ENCODE results near the gene HYAL1. TPM values are rescaled to one million over a fixed set of nuclear protein-coding genes. Genes with fewer than 3 reads are reported as not detected.

The HYAL1 gene
- total RNA-seq, 1 donor = 2.6 TPM

- peak overlapping the region; percentile 58 for H3K4me3 ChIP-seq (ENCODE audit: low read depth, low read length)
- TF ChIP-seq CTCF (IDR thresholded peaks at IDR 0.05; ENCODE audit: insufficient read depth, low read depth, low read length) = no peak
- no peak for DNase-seq (ENCODE audit: low read depth)
Measured at GRCh38 chr3:50340147-50340447, 36.7 kb upstream of the HYAL1 start.

GRCh38 chr3:50339485-50340146, 36.2 kb upstream of the HYAL1 start:
- TF ChIP-seq CTCF (IDR thresholded peaks at IDR 0.05; ENCODE audit: insufficient read depth, low read depth, low read length) = no peak
- H3K4me3 ChIP-seq (ENCODE audit: low read depth, low read length) = peak overlapping the region; percentile 58
- peak; percentile 67 for DNase-seq (ENCODE audit: low read depth)

- DNase-seq (ENCODE audit: low read depth) = no peak
- H3K4me3 ChIP-seq (ENCODE audit: low read depth, low read length) = no peak overlapping the region
- no peak for TF ChIP-seq CTCF (IDR thresholded peaks at IDR 0.05; ENCODE audit: insufficient read depth, low read depth, low read length)
Measured at GRCh38 chr3:50338965-50339364, 35.6 kb upstream of the HYAL1 start.

GRCh38 chr3:50337175-50337861, 33.9 kb upstream of the HYAL1 start:
- no peak for TF ChIP-seq CTCF (IDR thresholded peaks at IDR 0.05; ENCODE audit: insufficient read depth, low read depth, low read length)
- DNase-seq (ENCODE audit: low read depth) = peak; percentile 100
- H3K4me3 ChIP-seq (ENCODE audit: low read depth, low read length) = peak overlapping the region; percentile 85

GRCh38 chr3:50336452-50337174, 33.2 kb upstream of the HYAL1 start:
- no peak for TF ChIP-seq CTCF (IDR thresholded peaks at IDR 0.05; ENCODE audit: insufficient read depth, low read depth, low read length)
- peak overlapping the region; percentile 85 for H3K4me3 ChIP-seq (ENCODE audit: low read depth, low read length)
- no peak for DNase-seq (ENCODE audit: low read depth)

- DNase-seq (ENCODE audit: low read depth) = peak; percentile 53
- H3K4me3 ChIP-seq (ENCODE audit: low read depth, low read length) = peak overlapping the region; percentile 10
- no peak for TF ChIP-seq CTCF (IDR thresholded peaks at IDR 0.05; ENCODE audit: insufficient read depth, low read depth, low read length)
Measured at GRCh38 chr3:50334339-50335075, 31.1 kb upstream of the HYAL1 start.
